Neural progenitor cell (in vitro differentiated cells): ENCODE results near the gene CCNH. TPM values are rescaled to one million over a fixed set of nuclear protein-coding genes. Genes with fewer than 3 reads are reported as not detected.

Experiments used
- DNase-seq: peaks from one replicate; pipeline ENCODE4 v3.0.0-alpha.2; 2016; ENCODE audit warnings: low spot score
- H2AFZ ChIP-seq: fragments of 200-600 bp; sonication (generic); replicated peaks from 2 replicates; pipeline ENCODE4 v1.6.1; 2016; ENCODE audit warnings: antibody characterized with exemption
- H3F3A ChIP-seq: fragments of 200-600 bp; sonication (generic); 2 replicates; pipeline ENCODE4 v1.6.1; 2016; ENCODE audit warnings: antibody characterized with exemption, low read depth
- H3K27ac ChIP-seq: fragments of 200-600 bp; sonication (generic); 2 replicates; pipeline ENCODE4 v1.5.1; 2016; ENCODE audit warnings: mild to moderate bottlenecking
- H3K27me3 ChIP-seq: fragments of 200-600 bp; sonication (generic); 2 replicates; pipeline ENCODE4 v1.6.1; 2016; ENCODE audit warnings: mild to moderate bottlenecking, moderate library complexity
- H3K36me3 ChIP-seq: fragments of 200-600 bp; sonication (generic); 2 replicates; pipeline ENCODE4 v1.5.1; 2016
- H3K4me1 ChIP-seq: fragments of 200-600 bp; sonication (generic); 2 replicates; pipeline ENCODE4 v1.6.1; 2016; ENCODE audit warnings: mixed run types
- H3K4me2 ChIP-seq: fragments of 200-600 bp; sonication (generic); 2 replicates; pipeline ENCODE4 v1.6.1; 2016
- H3K4me3 ChIP-seq: fragments of 200-600 bp; sonication (generic); 2 replicates; pipeline ENCODE4 v1.5.1; 2016
- H3K79me2 ChIP-seq: fragments of 200-600 bp; sonication (generic); 2 replicates; pipeline ENCODE4 v1.6.1; 2016; ENCODE audit warnings: low read depth
- H3K9ac ChIP-seq: fragments of 200-600 bp; sonication (generic); 2 replicates; pipeline ENCODE4 v1.6.1; 2016
- H3K9me3 ChIP-seq: fragments of 200-600 bp; sonication (generic); 2 replicates; pipeline ENCODE4 v1.5.1; 2016; ENCODE audit warnings: low read depth
- H4K20me1 ChIP-seq: fragments of 200-600 bp; sonication (generic); 2 replicates; pipeline ENCODE4 v1.6.1; 2016; ENCODE audit warnings: low read depth
- H3K27ac Mint-ChIP-seq: 3 replicates; pipeline ENCODE4 v1.8.0; 2021; ENCODE audit warnings: mixed read lengths
- H3K27me3 Mint-ChIP-seq: 2 replicates; pipeline ENCODE4 v1.8.0; 2022; ENCODE audit warnings: low read depth, mild to moderate bottlenecking, inconsistent platforms, moderate library complexity, mixed read lengths; ENCODE audit not compliant: insufficient read depth
- H3K36me3 Mint-ChIP-seq: 3 replicates; pipeline ENCODE4 v1.8.0; 2021; ENCODE audit warnings: mixed read lengths
- H3K4me1 Mint-ChIP-seq: 3 replicates; pipeline ENCODE4 v1.8.0; 2021; ENCODE audit warnings: mixed read lengths
- H3K4me3 Mint-ChIP-seq: 3 replicates; pipeline ENCODE4 v1.8.0; 2021; ENCODE audit warnings: mild to moderate bottlenecking, moderate library complexity, mixed read lengths
- H3K9me3 Mint-ChIP-seq: 3 replicates; pipeline ENCODE4 v1.8.0; 2020; ENCODE audit warnings: mixed read lengths
- EZH2 ChIP-seq: fragments of 200-600 bp; sonication (generic); IDR thresholded peaks from 2 replicates; pipeline ENCODE4 v1.6.1; 2017; ENCODE audit warnings: antibody characterized with exemption, mild to moderate bottlenecking, moderate library complexity
- EZH2phosphoT487 ChIP-seq: fragments of 200-600 bp; sonication (generic); IDR thresholded peaks from 2 replicates; pipeline ENCODE4 v1.6.1; 2017; ENCODE audit warnings: antibody characterized with exemption
- total RNA-seq: library from RNA; depleted of rRNA; stranded (reverse); fragments of >200 nt; gene quantifications from 2 replicates; pipeline ENCODE4 v1.2.3, GENCODE V29; 2015; ENCODE audit warnings: low replicate concordance
- TF ChIP-seq, protein P1 (sequence below): fragments of 200-600 bp; sonication (generic); IDR thresholded peaks from 2 replicates; pipeline ENCODE4 v1.5.1; 2017; ENCODE audit warnings: antibody characterized with exemption, mild to moderate bottlenecking

CCNH gene
- total RNA-seq, 1 donor from 2014 or later = 86.1 TPM

DNA sequence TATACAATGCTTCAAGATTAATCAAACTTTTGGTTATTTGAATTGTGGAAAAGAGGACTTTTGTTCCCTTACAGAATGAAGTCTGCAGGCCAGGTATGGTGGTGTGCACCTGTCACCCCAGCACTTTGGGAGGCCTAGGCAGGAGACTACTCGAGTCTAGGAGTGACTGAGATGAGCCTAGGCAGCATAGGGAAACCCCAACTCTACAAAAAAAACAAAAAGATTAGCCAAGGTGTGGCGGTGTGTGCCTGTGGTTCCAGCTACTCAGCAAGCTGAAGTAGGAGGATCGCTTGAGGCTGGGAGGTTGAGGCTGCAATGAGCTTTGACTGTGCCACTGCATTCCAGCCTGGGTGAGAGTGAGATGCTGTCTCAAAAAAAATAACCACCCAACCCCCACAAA is 9.3 kb downstream of the CCNH start:
- no peak overlapping the region for H3K27ac ChIP-seq
- H3K4me2 ChIP-seq = no peak overlapping the region
- Mint-ChIP-seq H3K27me3 (no peaks in the 10 kb centered on the region), H3K9me3 (no peaks in the 10 kb centered on the region), H3K27ac (no peak overlapping the region), H3K4me1 (peaks cover 2% of the 10 kb centered on the region), H3K4me3 (no peak overlapping the region), H3K36me3 (peaks cover 37% of the 10 kb centered on the region)
- H4K20me1 ChIP-seq = no peaks in the 10 kb centered on the region
- H3F3A ChIP-seq = no peaks in the 10 kb centered on the region
- no peaks in the 10 kb centered on the region for H3K9me3 ChIP-seq
- H3K36me3 ChIP-seq = peaks cover 28% of the 10 kb centered on the region
- no peaks in the 10 kb centered on the region for H3K4me1 ChIP-seq
- H3K9ac ChIP-seq = no peak overlapping the region
- H3K79me2 ChIP-seq = no peaks in the 10 kb centered on the region
- H3K4me3 ChIP-seq = no peak overlapping the region
- no peak overlapping the region for H2AFZ ChIP-seq
- DNase-seq = no peak
- H3K27me3 ChIP-seq = no peaks in the 10 kb centered on the region
- no peak for TF ChIP-seq EZH2phosphoT487
- TF ChIP-seq EZH2 = no peak
- TF ChIP-seq, protein P1, sequence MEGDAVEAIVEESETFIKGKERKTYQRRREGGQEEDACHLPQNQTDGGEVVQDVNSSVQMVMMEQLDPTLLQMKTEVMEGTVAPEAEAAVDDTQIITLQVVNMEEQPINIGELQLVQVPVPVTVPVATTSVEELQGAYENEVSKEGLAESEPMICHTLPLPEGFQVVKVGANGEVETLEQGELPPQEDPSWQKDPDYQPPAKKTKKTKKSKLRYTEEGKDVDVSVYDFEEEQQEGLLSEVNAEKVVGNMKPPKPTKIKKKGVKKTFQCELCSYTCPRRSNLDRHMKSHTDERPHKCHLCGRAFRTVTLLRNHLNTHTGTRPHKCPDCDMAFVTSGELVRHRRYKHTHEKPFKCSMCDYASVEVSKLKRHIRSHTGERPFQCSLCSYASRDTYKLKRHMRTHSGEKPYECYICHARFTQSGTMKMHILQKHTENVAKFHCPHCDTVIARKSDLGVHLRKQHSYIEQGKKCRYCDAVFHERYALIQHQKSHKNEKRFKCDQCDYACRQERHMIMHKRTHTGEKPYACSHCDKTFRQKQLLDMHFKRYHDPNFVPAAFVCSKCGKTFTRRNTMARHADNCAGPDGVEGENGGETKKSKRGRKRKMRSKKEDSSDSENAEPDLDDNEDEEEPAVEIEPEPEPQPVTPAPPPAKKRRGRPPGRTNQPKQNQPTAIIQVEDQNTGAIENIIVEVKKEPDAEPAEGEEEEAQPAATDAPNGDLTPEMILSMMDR = no peak

DNA sequence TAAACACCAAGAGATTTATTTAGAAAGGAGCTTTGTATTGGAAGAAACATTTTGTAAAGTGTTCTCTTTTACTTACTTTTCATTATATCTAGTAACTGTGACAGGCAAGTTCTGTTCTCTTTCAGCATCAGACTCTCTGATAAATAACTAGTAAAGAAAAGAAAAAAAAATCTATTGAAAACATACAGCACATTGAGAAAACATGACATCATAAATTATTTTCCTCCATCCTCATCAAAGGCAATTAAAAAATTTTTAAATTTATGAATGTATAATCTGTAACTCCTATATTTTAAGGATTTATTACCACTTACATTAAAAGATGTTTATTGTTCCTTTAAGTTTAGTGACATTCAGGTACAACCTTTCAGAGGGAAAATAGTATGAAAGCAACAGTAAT is 11.1 kb downstream of the CCNH start:
- H3K4me3 Mint-ChIP-seq = no peak overlapping the region
- Histone ChIP-seq H2AFZ (no peak overlapping the region), H3F3A (no peaks in the 10 kb centered on the region), H3K9me3 (no peaks in the 10 kb centered on the region), H3K36me3 (peaks cover 28% of the 10 kb centered on the region), H3K4me1 (no peaks in the 10 kb centered on the region), H3K4me3 (no peak overlapping the region), H3K9ac (no peak overlapping the region), H3K27me3 (no peaks in the 10 kb centered on the region), H3K27ac (no peak overlapping the region), H3K4me2 (no peak overlapping the region), H4K20me1 (no peaks in the 10 kb centered on the region), H3K79me2 (no peaks in the 10 kb centered on the region)
- H3K27me3 Mint-ChIP-seq = no peaks in the 10 kb centered on the region
- TF ChIP-seq, protein P1 = no peak
- no peak for TF ChIP-seq EZH2
- peaks cover 28% of the 10 kb centered on the region for H3K36me3 Mint-ChIP-seq
- H3K4me1 Mint-ChIP-seq = peaks cover 2% of the 10 kb centered on the region
- H3K27ac Mint-ChIP-seq = no peak overlapping the region
- H3K9me3 Mint-ChIP-seq = no peaks in the 10 kb centered on the region
- DNase-seq = no peak

- no peaks in the 10 kb centered on the region for H3K27me3 ChIP-seq
- TF ChIP-seq, protein P1 = peak; percentile 70
- TF ChIP-seq EZH2 = no peak
- H3K4me3 Mint-ChIP-seq = no peak overlapping the region
- no peak overlapping the region for H3K4me3 ChIP-seq
- H4K20me1 ChIP-seq = no peaks in the 10 kb centered on the region
- no peaks in the 10 kb centered on the region for H3K9me3 Mint-ChIP-seq
- peaks cover 28% of the 10 kb centered on the region for H3K36me3 ChIP-seq
- H3K79me2 ChIP-seq = no peaks in the 10 kb centered on the region
- no peaks in the 10 kb centered on the region for H3K9me3 ChIP-seq
- H3K4me2 ChIP-seq = no peak overlapping the region
- H3K27ac ChIP-seq = no peak overlapping the region
- peaks cover 2% of the 10 kb centered on the region for H3K4me1 Mint-ChIP-seq
- no peak overlapping the region for H2AFZ ChIP-seq
- no peak overlapping the region for H3K9ac ChIP-seq
- no peaks in the 10 kb centered on the region for H3K4me1 ChIP-seq
- no peak overlapping the region for H3K27ac Mint-ChIP-seq
- DNase-seq = peak; percentile 15
- H3F3A ChIP-seq = no peaks in the 10 kb centered on the region
- no peaks in the 10 kb centered on the region for H3K27me3 Mint-ChIP-seq
- peaks cover 26% of the 10 kb centered on the region for H3K36me3 Mint-ChIP-seq
Measured at GRCh38 chr5:87400305-87400899, 12.3 kb downstream of the CCNH start.
